SK-N-SH (cell line): ENCODE results near the gene TRAM2. TPM values are rescaled to one million over a fixed set of nuclear protein-coding genes. Genes with fewer than 3 reads are reported as not detected.

ENCODE experiments used
- CTCF ChIA-PET: fragments of 300-600, 350-600 bp; formaldehyde crosslinking; extraction: SDS; loops from one replicate; lab custom pipeline; 2021; lab: Yijun Ruan, JAX
- POLR2A ChIA-PET: fragments of 350-600 bp; sonication (Branson Sonifier 250); formaldehyde crosslinking; extraction: SDS; loops from one replicate; lab custom pipeline; 2020; ENCODE audit warnings: antibody characterized with exemption, inconsistent platforms; lab: Yijun Ruan, JAX
- DNase-seq: peaks from one replicate; pipeline ENCODE4 v3.0.0; 2012
- H2AFZ ChIP-seq: fragments of 200-600 bp; sonication (generic); 2 replicates; pipeline ENCODE4 v1.8.1; 2016; ENCODE audit warnings: antibody characterized with exemption, mild to moderate bottlenecking, low read depth
- H3F3A ChIP-seq: fragments of 200-600 bp; sonication (generic); replicated peaks from 2 replicates; pipeline ENCODE3; 2016; ENCODE audit warnings: antibody characterized with exemption, mild to moderate bottlenecking; ENCODE audit not compliant: insufficient read depth
- H3K27ac ChIP-seq, 2 experiments: fragments of 200-500 bp in 1 of 2; fragments of 200-600 bp in 1 of 2; sonication (Bioruptor generic) in 1 of 2; sonication (generic), shearing (Covaris generic) in 1 of 2; 2 replicates each; pipeline versions ENCODE4 v1.5.1 to v1.6.1; 2014 to 2016; ENCODE audit warnings: low read depth in 2 of 2, inconsistent platforms in 1 of 2, low read length in 1 of 2, mild to moderate bottlenecking in 1 of 2, mixed read lengths in 1 of 2
- H3K27me3 ChIP-seq: fragments of 200-600 bp; sonication (generic), shearing (Covaris generic); 2 replicates; pipeline ENCODE4 v1.6.1; 2016; ENCODE audit warnings: mixed run types; ENCODE audit not compliant: insufficient read depth
- H3K36me3 ChIP-seq, 2 experiments: fragments of 200-500 bp in 1 of 2; fragments of 200-600 bp in 1 of 2; sonication (Bioruptor generic) in 1 of 2; sonication (generic) in 1 of 2; replicated peaks in 1 of 2; 2 replicates each; pipeline versions ENCODE3 to v1.5.1; 2014 to 2016; ENCODE audit warnings: low read length in 1 of 2, mild to moderate bottlenecking in 1 of 2; ENCODE audit not compliant: insufficient read depth in 2 of 2, control insufficient read depth in 1 of 2
- H3K4me1 ChIP-seq, 2 experiments: fragments of 200-500 bp in 1 of 2; fragments of 200-600 bp in 1 of 2; sonication (Bioruptor generic) in 1 of 2; sonication (generic), shearing (Covaris generic) in 1 of 2; 2 replicates each; pipeline versions ENCODE4 v1.5.1 to v1.6.1; 2014 to 2016; ENCODE audit warnings: low read depth in 1 of 2, low read length in 1 of 2, mixed run types in 1 of 2; ENCODE audit not compliant: insufficient read depth in 2 of 2, control insufficient read depth in 1 of 2
- H3K4me2 ChIP-seq: fragments of 200-600 bp; sonication (generic), shearing (Covaris generic); 2 replicates; pipeline ENCODE4 v1.6.1; 2017; ENCODE audit warnings: mixed run types
- H3K4me3 ChIP-seq, 2 experiments: fragments of 200-500 bp in 1 of 2; fragments of 200-600 bp in 1 of 2; sonication (Bioruptor generic) in 1 of 2; sonication (generic), shearing (Covaris generic) in 1 of 2; 2 replicates each; pipeline versions ENCODE4 v1.5.1 to v1.8.1; 2014 to 2016; ENCODE audit warnings: low read depth in 2 of 2, inconsistent platforms in 1 of 2, low read length in 1 of 2, mild to moderate bottlenecking in 1 of 2, mixed read lengths in 1 of 2, moderate library complexity in 1 of 2
- H3K79me2 ChIP-seq: fragments of 200-600 bp; sonication (generic); 2 replicates; pipeline ENCODE4 v1.8.1; 2017; ENCODE audit warnings: mild to moderate bottlenecking; ENCODE audit not compliant: insufficient read depth
- H3K9ac ChIP-seq: fragments of 200-600 bp; sonication (generic); 2 replicates; pipeline ENCODE4 v1.6.1; 2017; ENCODE audit warnings: mixed run types
- H3K9me2 ChIP-seq: fragments of 200-600 bp; sonication (generic); 2 replicates; pipeline ENCODE4 v1.6.1; 2017; ENCODE audit warnings: mixed run types
- H3K9me3 ChIP-seq: fragments of 200-600 bp; sonication (generic); 2 replicates; pipeline ENCODE4 v1.6.1; 2017; ENCODE audit warnings: mixed run types, mild to moderate bottlenecking, moderate library complexity
- H4K20me1 ChIP-seq: fragments of 200-600 bp; sonication (generic); 2 replicates; pipeline ENCODE4 v1.6.1; 2017; ENCODE audit warnings: mild to moderate bottlenecking, mixed run types; ENCODE audit not compliant: insufficient read depth
- CHD2 ChIP-seq: fragments of 150-350 bp; IDR thresholded peaks from 2 replicates; pipeline ENCODE4 v1.6.1; 2018; ENCODE audit warnings: low read length; ENCODE audit not compliant: partially characterized antibody
- EP300 ChIP-seq, 2 experiments: IDR thresholded peaks; 2 replicates each; pipeline versions ENCODE4 v1.4.0 to v1.6.1; 2012; ENCODE audit warnings: borderline replicate concordance in 1 of 2, low read depth in 1 of 2, low read length in 1 of 2
- EZH2phosphoT487 ChIP-seq: fragments of 200-600 bp; sonication (generic); IDR thresholded peaks from 2 replicates; pipeline ENCODE4 v1.6.1; 2017; ENCODE audit warnings: low read depth, mixed run types, mild to moderate bottlenecking, antibody characterized with exemption, moderate library complexity, borderline replicate concordance
- FOXJ3 ChIP-seq: sonication (generic); formaldehyde crosslinking; IDR thresholded peaks from 2 replicates; pipeline ENCODE4 v1.5.1; 2020; ENCODE audit warnings: mild to moderate bottlenecking, missing genetic modification reagents
- GABPA ChIP-seq: IDR thresholded peaks from 2 replicates; pipeline ENCODE4 v1.4.0; 2012; ENCODE audit warnings: low read depth, mild to moderate bottlenecking
- JUND ChIP-seq: IDR thresholded peaks from 2 replicates; pipeline ENCODE4 v1.4.0; 2012
- MEF2A ChIP-seq: IDR thresholded peaks from 2 replicates; pipeline ENCODE4 v1.4.0; 2012; ENCODE audit warnings: low read depth, borderline replicate concordance
- MXI1 ChIP-seq: IDR thresholded peaks from 2 replicates; pipeline ENCODE4 v1.6.1; 2012; ENCODE audit warnings: mild to moderate bottlenecking, low read depth, low read length, improper control_type of control experiment
- NFIC ChIP-seq: IDR thresholded peaks from 2 replicates; pipeline ENCODE4 v1.4.0; 2012; ENCODE audit warnings: borderline replicate concordance
- POLR2AphosphoS5 ChIP-seq: IDR thresholded peaks from 2 replicates; pipeline ENCODE4 v1.6.1; 2012; ENCODE audit warnings: low read depth, low read length
- RAD21 ChIP-seq: IDR thresholded peaks from 2 replicates; pipeline ENCODE4 v1.6.1; 2012; ENCODE audit warnings: mild to moderate bottlenecking, low read length
- RXRA ChIP-seq: IDR thresholded peaks from 2 replicates; pipeline ENCODE4 v1.4.0; 2012; ENCODE audit warnings: low read depth, mild to moderate bottlenecking, borderline replicate concordance
- SIN3A ChIP-seq: IDR thresholded peaks from 2 replicates; pipeline ENCODE4 v1.6.1; 2012; ENCODE audit warnings: low read depth, mild to moderate bottlenecking, low read length, moderate library complexity, borderline replicate concordance
- TCF12 ChIP-seq: IDR thresholded peaks from 2 replicates; pipeline ENCODE4 v1.4.0; 2012
- TEAD4 ChIP-seq: IDR thresholded peaks from 2 replicates; pipeline ENCODE4 v1.4.0; 2012; ENCODE audit warnings: mild to moderate bottlenecking, borderline replicate concordance; ENCODE audit not compliant: insufficient read depth
- WGBS: methylation state at CpG from one replicate; pipeline ENCODE4 v1.1.6; 2017; ENCODE audit warnings: low lambda C conversion rate; 5-methylcytosine and 5-hydroxymethylcytosine counted together
- polyA plus RNA-seq, 3 experiments: library from polyadenylated mRNA; depleted of rRNA; stranded (reverse); fragments of >200 nt; gene quantifications; 2 replicates each; pipeline ENCODE4 v1.2.3, GENCODE V29; 2012
- TF ChIP-seq, protein P1 (sequence below): IDR thresholded peaks from 2 replicates; pipeline ENCODE4 v1.6.1; 2012; ENCODE audit warnings: mild to moderate bottlenecking, low read depth, low read length, moderate library complexity
- TF ChIP-seq, protein P2 (sequence below): IDR thresholded peaks from 2 replicates; pipeline ENCODE4; 2012
- TF ChIP-seq, protein P3 (sequence below): IDR thresholded peaks from 2 replicates; pipeline ENCODE4 v1.4.0; 2012; ENCODE audit warnings: low read depth, borderline replicate concordance

The TRAM2 gene
- polyA plus RNA-seq, 1 of the 3 experiments (the other 2 are of a cell fraction), result 26.4 TPM

DNA sequence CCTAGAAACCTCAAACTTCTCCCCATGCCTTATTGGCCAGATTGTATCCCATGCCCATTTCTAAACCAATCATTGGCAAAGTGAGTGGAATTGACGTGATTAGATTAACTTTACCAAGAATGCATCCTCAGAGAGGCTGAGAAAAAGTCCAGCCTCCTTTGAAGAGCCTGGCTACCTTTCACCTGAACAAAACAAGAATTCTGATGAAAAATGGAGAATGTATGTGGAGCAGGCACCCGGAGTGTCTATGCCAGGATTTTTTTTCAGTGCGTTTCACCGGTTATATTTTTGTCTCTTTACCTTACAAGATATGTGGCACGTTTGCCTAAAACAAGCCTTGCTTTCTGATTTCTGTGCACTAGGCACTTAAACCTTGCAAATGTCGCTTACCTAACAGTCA, 6.1 kb upstream of the TRAM2 start:
- WGBS, result 93% methylated on average over 6 of the region's 6 CpGs
- Histone ChIP-seq H4K20me1 (no peaks in the 10 kb centered on the region), H3K27me3 (no peaks in the 10 kb centered on the region)
- TF ChIP-seq MXI1 (no peak), SIN3A (no peak), TEAD4 (no peak), JUND (no peak), RXRA (no peak), CHD2 (no peak), FOXJ3 (CRISPR knock-in tag) (no peak), GABPA (no peak), NFIC (no peak), MEF2A (no peak), EZH2phosphoT487 (no peak), TCF12 (no peak), POLR2AphosphoS5 (no peak), EP300 (IDR thresholded peaks at IDR 0.05; ENCODE audit: borderline replicate concordance in 1 of 2, low read depth in 1 of 2, low read length in 1 of 2) (no peak), RAD21 (no peak)
- TF ChIP-seq, protein P1, sequence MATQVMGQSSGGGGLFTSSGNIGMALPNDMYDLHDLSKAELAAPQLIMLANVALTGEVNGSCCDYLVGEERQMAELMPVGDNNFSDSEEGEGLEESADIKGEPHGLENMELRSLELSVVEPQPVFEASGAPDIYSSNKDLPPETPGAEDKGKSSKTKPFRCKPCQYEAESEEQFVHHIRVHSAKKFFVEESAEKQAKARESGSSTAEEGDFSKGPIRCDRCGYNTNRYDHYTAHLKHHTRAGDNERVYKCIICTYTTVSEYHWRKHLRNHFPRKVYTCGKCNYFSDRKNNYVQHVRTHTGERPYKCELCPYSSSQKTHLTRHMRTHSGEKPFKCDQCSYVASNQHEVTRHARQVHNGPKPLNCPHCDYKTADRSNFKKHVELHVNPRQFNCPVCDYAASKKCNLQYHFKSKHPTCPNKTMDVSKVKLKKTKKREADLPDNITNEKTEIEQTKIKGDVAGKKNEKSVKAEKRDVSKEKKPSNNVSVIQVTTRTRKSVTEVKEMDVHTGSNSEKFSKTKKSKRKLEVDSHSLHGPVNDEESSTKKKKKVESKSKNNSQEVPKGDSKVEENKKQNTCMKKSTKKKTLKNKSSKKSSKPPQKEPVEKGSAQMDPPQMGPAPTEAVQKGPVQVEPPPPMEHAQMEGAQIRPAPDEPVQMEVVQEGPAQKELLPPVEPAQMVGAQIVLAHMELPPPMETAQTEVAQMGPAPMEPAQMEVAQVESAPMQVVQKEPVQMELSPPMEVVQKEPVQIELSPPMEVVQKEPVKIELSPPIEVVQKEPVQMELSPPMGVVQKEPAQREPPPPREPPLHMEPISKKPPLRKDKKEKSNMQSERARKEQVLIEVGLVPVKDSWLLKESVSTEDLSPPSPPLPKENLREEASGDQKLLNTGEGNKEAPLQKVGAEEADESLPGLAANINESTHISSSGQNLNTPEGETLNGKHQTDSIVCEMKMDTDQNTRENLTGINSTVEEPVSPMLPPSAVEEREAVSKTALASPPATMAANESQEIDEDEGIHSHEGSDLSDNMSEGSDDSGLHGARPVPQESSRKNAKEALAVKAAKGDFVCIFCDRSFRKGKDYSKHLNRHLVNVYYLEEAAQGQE, result no peak
- TF ChIP-seq, protein P2, sequence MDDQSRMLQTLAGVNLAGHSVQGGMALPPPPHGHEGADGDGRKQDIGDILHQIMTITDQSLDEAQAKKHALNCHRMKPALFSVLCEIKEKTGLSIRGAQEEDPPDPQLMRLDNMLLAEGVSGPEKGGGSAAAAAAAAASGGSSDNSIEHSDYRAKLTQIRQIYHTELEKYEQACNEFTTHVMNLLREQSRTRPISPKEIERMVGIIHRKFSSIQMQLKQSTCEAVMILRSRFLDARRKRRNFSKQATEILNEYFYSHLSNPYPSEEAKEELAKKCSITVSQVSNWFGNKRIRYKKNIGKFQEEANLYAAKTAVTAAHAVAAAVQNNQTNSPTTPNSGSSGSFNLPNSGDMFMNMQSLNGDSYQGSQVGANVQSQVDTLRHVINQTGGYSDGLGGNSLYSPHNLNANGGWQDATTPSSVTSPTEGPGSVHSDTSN, result no peak
- TF ChIP-seq, protein P3, sequence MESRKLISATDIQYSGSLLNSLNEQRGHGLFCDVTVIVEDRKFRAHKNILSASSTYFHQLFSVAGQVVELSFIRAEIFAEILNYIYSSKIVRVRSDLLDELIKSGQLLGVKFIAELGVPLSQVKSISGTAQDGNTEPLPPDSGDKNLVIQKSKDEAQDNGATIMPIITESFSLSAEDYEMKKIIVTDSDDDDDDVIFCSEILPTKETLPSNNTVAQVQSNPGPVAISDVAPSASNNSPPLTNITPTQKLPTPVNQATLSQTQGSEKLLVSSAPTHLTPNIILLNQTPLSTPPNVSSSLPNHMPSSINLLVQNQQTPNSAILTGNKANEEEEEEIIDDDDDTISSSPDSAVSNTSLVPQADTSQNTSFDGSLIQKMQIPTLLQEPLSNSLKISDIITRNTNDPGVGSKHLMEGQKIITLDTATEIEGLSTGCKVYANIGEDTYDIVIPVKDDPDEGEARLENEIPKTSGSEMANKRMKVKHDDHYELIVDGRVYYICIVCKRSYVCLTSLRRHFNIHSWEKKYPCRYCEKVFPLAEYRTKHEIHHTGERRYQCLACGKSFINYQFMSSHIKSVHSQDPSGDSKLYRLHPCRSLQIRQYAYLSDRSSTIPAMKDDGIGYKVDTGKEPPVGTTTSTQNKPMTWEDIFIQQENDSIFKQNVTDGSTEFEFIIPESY, result no peak
- TF ChIP-seq, all 33 proteins: peak for 0
- Histone ChIP-seq H3K9me3 (no peaks in the 10 kb centered on the region), H3F3A (peaks cover 6% of the 10 kb centered on the region), H3K9ac (no peak overlapping the region), H3K4me1 (peaks cover 2 to 13% of the 10 kb centered on the region in 2 experiments; a peak in 2 of 4 replicates), H3K9me2 (no peaks in the 10 kb centered on the region), H3K4me3 (no peak overlapping the region), H2AFZ (no peak overlapping the region), H3K4me2 (no peak overlapping the region), H3K79me2 (peaks cover 4% of the 10 kb centered on the region; the same call in 1 of the 2 replicates), H3K36me3 (peaks cover 0 to 9% of the 10 kb centered on the region in 2 experiments), H3K27ac (no peak overlapping the region)
- ChIA-PET POLR2A (no interaction called here), CTCF (interaction anchor here (0.7 to 1.6 kb wide), 3 partner anchors 10 to 14 kb away, joined by 3 to 4 read pairs (median 4); no protein-coding TSS in a partner anchor)
- no peak for DNase-seq
